GM12874 (cell line): ENCODE measurements around the gene MATCAP1.

Experiments
- CTCF ChIP-seq: IDR thresholded peaks from 2 replicates; pipeline ENCODE4 v1.5.1; 2011; ENCODE audit warnings: low read depth, mild to moderate bottlenecking, control low read depth, low read length, moderate library complexity; ENCODE audit not compliant: insufficient read depth

The MATCAP1 gene

GRCh38 chr16:67163164-67163998 is 20.4 kb downstream of the MATCAP1 start:
- no peak for TF ChIP-seq CTCF

GRCh38 chr16:67162506-67163163 is 21.1 kb downstream of the MATCAP1 start:
- no peak for TF ChIP-seq CTCF

GRCh38 chr16:67161595-67162058 is 22.1 kb downstream of the MATCAP1 start:
- TF ChIP-seq CTCF, result no peak

GRCh38 chr16:67158637-67159600 is 24.8 kb downstream of the MATCAP1 start:
- no peak for TF ChIP-seq CTCF

GRCh38 chr16:67157892-67158635 is 25.7 kb downstream of the MATCAP1 start:
- no peak for TF ChIP-seq CTCF

- TF ChIP-seq CTCF, result no peak
Measured at GRCh38 chr16:67157106-67157748, 26.5 kb downstream of the MATCAP1 start.
